HG03060 (cell line): ENCODE data around the gene TERB2.
"Not testable (repeated sequence)": the region's sequence is repeated elsewhere in the genome, so short reads cannot be mapped to it uniquely, and the experiment has no call there.

Experiments
- ATAC-seq: cut with Tn5 transposase; IDR thresholded peaks from one replicate; pipeline ENCODE4 v1.9.1; 2021; ENCODE audit warnings: low read depth, moderate number of reproducible peaks; ENCODE audit not compliant: unreplicated experiment

TERB2 gene

GRCh38 chr15:44999105-44999504 is 42.6 kb downstream of the TERB2 start:
- no peak for ATAC-seq

GRCh38 chr15:45001180-45001579 is 44.7 kb downstream of the TERB2 start:
- ATAC-seq: not testable (repeated sequence)

DNA sequence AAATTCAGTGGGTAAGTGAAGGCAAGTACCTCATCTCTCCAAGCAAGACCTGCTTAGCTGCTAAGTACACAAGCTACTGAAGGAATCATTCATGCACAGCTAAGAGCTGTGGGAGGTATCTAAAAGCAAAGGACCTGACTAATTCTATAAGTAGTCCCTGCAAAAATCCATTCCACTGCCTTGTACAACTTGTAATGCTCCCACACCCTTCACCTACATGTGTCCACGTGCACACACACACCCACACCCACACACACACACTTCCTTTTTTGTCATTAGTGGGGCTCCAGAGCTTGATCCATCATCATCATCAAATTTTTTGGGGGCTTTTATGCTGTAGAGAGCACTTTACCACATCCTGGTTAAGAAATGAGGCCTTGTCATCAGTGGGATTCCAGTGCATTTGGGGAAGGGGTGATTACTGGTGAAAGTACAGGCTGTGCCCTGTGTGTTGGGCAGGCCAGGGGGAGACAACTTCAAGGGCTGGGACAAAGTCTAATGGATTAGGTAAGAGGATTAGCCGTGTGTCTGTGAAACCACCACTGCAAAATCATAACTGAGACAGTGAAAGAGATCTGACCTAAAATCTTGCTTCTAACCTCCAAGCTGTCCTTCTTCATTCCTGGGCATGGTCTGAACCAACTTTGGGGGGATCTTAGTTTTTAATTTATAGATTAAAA is 47.4 kb downstream of the TERB2 start:
- ATAC-seq: not testable (repeated sequence)

GRCh38 chr15:45004590-45005175 is 48.2 kb downstream of the TERB2 start:
- ATAC-seq: not testable (repeated sequence)

DNA sequence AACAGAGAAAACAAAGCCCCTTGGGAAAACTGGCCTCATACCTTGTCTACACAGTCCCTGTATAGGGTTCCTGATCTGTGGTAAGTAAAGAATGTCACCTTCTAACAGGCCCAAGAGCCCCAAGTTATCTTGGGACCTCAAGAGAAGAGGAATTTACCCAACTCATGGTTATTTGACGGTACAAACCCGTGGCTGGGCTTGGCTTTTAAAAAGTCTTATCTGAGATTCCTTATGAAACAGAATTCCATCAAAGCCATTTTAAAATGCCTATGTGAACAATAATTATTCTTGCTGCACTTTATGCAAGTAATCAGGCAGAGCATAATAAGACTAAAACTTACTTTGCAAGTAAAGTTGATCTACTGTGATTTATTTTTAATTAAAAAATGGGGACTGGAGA is 52.6 kb downstream of the TERB2 start:
- ATAC-seq: no peak

- ATAC-seq: not testable (repeated sequence)
Measured at GRCh38 chr15:45015114-45015513, 58.6 kb downstream of the TERB2 start.

GRCh38 chr15:45020222-45020900 is 63.9 kb downstream of the TERB2 start:
- not testable (repeated sequence) for ATAC-seq

- not testable (repeated sequence) for ATAC-seq
Measured at GRCh38 chr15:45020901-45021259, 64.4 kb downstream of the TERB2 start.

DNA sequence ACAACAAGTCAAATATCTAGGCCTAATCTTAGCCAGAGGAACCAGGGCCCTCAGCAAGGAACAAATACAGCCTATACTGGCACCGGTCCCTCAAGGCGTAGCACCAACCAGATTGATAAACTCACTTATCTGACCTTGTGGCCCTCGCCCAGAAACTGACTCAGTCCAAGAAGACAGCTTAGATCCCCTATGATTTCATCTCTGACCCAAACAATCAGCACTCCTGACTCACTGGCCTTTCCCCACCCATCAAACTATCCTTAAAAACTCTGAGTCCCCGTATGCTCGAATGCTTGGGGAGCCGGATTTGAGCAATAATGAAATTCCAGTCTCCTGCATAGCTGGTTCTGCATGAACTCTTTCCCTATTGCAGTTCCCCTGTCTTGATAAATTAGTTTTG is 64.9 kb downstream of the TERB2 start:
- ATAC-seq: no peak

GRCh38 chr15:45022871-45023658 is 66.6 kb downstream of the TERB2 start, which contains the start of gene SORD:
TSS of gene SORD (plus strand) at chr15:45023195. CDS start at chr15:45023284, 89 bp downstream.
- peak; percentile 47 for ATAC-seq

GRCh38 chr15:45023659-45024225 is 67.3 kb downstream of the TERB2 start:
- ATAC-seq: no peak

DNA sequence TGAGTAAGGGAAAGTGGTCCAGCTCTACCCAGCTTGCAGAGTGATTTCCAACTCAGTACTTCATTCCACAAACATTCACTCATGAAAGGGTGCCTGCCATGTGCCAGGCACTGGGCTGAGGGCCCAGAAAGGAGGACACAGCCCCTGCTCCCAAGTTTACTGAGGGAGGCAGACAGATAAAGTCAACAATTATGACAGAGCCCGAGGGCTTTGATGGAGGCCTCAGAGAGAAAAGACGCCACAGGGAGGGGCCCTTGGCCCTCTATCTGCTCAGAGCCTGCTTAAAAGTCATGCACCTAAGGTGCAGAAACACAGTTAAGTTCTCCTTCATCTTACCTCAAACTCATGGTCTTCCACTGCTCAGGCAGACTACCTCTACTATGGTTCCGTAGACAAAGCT is 68.2 kb downstream of the TERB2 start:
- ATAC-seq: not testable (repeated sequence)

GRCh38 chr15:45025627-45026026 is 69.1 kb downstream of the TERB2 start:
- not testable (repeated sequence) for ATAC-seq

DNA sequence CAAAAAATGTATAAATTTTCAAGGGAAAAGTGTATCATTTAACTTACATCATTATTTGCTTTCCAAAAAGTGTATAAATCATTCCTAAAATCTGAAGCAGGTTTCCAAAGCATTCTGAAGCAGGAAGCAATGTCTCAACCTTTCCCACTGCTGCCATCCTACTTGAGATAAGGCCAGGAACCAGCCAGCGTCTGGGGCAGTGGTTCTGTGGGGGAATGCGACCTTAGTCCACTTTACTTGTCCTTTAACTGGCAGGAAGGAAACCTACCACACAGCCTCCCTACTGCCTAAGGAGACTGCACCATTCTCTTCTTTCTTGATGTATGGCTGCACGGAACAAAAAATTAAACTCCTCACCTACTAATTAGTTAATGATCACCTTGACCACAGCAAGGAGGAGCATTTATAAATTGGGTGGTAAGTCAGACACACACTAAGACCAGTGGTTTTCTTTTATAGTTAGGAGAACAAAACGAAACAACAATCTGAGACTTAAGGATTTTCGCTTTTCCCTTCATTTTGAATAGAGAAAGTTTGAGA is 70.2 kb downstream of the TERB2 start:
- no peak for ATAC-seq

DNA sequence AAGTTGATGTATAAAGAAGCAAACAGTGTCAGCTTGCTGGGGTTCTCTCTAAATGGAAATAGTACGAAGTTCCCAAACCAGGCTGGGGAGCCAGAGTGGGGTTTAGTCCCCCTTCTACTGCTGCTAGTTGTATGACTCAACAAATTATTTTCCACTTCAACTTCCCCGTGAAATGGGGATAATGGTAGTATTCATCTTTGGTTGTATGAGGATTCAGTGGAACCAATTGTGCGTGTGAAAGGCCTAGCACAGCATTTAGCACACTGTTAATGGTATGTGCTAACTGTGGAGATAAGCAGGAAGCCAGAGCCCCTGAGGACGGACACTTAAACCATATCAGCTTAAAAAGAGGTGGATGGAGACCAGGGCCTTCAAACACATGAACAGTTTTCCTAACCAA is 70.7 kb downstream of the TERB2 start:
- no peak for ATAC-seq
